GM21423 (cell line): ENCODE data around the gene HCN3.
"Not testable (repeated sequence)": the region's sequence is repeated elsewhere in the genome, so short reads cannot be mapped to it uniquely, and the experiment has no call there.

Experiments used
- ATAC-seq: cut with Tn5 transposase; IDR thresholded peaks from one replicate; pipeline ENCODE4 v1.9.1; 2021; ENCODE audit warnings: mild to moderate bottlenecking, moderate library complexity; ENCODE audit not compliant: unreplicated experiment

HCN3 gene

DNA sequence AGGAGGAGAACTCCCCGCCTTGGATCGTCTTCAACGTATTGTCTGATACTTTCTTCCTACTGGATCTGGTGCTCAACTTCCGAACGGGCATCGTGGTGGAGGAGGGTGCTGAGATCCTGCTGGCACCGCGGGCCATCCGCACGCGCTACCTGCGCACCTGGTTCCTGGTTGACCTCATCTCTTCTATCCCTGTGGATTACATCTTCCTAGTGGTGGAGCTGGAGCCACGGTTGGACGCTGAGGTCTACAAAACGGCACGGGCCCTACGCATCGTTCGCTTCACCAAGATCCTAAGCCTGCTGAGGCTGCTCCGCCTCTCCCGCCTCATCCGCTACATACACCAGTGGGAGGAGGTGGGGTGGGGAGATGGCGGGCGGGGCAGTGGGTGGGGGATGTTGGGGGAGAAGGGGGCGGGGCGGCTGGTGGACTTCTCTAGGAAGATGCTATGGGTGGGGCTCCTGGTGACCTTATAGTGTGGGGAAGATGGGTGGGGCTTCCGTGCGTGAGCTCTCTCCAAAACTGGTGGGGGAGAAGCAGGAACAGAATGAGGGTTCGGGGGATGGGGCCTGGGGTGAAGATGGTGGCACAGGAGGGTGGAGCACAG, 5.3 kb downstream of the HCN3 start:
- ATAC-seq = no peak

DNA sequence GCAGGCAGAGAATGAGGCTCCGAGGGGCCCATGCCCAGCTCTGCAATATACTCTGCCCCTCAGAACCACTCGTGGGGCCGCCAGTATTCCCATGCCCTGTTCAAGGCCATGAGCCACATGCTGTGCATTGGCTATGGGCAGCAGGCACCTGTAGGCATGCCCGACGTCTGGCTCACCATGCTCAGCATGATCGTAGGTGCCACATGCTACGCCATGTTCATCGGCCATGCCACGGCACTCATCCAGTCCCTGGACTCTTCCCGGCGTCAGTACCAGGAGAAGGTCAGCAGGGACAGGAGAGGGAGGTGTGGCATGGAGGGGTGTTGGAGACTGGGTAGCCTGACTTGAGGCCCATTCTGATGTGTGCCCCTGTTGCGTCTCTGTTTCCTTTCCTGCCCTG, 7.2 kb downstream of the HCN3 start:
- ATAC-seq = no peak

DNA sequence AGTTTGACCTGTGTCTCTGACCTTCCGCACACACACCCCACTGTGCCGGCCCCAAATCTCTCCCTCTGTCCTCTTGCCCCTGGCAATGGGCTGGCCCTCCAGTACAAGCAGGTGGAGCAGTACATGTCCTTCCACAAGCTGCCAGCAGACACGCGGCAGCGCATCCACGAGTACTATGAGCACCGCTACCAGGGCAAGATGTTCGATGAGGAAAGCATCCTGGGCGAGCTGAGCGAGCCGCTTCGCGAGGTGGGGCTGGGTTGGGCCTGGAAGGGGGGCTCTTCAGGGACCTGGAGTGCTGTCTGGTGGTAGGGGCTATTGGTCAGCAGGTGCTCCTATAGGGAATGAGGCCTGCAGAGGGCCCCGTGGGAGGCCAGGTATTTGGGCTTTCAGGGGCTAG, 7.8 kb downstream of the HCN3 start:
- ATAC-seq = no peak

DNA sequence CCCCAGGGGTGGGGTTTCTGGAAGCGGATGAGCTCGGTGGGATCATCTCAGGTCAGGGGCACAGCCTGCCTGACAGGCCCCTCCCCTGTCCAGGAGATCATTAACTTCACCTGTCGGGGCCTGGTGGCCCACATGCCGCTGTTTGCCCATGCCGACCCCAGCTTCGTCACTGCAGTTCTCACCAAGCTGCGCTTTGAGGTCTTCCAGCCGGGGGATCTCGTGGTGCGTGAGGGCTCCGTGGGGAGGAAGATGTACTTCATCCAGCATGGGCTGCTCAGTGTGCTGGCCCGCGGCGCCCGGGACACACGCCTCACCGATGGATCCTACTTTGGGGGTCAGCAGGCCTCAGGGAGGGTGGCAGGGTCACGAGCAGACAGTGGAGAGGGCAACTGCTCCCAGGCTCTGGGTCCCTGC, 8.4 kb downstream of the HCN3 start:
- no peak for ATAC-seq

DNA sequence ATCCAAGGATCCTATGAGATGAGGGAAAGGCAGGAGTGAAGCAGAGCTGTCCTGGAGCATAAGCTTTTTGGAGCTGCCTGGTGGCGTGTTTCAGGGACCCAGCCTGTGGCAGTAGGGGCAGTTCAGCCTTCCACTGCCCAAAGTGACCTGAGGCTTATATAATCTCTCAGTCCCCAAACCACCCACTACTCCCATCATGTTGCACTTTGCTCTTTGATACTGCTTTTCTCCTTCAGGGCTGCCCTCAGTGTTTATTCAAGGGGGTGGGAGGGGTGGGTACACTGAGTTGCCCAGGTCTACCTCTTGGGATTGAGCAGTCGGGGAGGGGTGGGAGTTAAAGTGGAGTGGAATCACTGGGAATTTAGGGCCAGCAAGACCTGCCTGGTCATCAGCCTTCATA, 9.3 kb downstream of the HCN3 start:
- no peak for ATAC-seq

DNA sequence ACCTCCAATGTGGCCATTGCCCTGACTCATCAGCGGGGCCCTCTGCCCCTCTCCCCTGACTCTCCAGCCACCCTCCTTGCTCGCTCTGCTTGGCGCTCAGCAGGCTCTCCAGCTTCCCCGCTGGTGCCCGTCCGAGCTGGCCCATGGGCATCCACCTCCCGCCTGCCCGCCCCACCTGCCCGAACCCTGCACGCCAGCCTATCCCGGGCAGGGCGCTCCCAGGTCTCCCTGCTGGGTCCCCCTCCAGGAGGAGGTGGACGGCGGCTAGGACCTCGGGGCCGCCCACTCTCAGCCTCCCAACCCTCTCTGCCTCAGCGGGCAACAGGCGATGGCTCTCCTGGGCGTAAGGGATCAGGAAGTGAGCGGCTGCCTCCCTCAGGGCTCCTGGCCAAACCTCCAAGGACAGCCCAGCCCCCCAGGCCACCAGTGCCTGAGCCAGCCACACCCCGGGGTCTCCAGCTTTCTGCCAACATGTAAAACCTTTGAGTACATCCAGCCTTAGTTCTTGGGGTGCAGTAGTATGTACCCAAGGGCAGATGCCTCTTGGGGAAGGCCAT, 10.8 kb downstream of the HCN3 start:
- ATAC-seq = no peak

DNA sequence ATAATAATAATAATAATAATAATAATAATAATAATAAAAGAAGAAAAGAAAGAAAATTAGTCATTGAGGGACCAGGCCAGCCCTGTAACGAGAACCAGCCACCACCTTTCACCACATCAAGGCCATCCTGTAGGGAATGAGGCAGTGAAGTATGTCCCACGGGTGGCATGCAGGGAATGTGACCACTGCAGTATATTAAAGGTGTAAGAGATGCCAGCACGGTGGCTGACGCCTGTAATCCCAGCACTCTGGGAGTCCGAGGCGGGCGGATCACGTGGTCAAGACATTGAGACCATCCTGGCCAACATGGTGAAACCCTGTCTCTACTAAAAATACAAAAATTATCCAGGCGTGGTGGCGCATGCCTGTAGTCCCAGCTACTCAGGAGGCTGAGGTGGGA, 13.7 kb downstream of the HCN3 start:
- not testable (repeated sequence) for ATAC-seq

DNA sequence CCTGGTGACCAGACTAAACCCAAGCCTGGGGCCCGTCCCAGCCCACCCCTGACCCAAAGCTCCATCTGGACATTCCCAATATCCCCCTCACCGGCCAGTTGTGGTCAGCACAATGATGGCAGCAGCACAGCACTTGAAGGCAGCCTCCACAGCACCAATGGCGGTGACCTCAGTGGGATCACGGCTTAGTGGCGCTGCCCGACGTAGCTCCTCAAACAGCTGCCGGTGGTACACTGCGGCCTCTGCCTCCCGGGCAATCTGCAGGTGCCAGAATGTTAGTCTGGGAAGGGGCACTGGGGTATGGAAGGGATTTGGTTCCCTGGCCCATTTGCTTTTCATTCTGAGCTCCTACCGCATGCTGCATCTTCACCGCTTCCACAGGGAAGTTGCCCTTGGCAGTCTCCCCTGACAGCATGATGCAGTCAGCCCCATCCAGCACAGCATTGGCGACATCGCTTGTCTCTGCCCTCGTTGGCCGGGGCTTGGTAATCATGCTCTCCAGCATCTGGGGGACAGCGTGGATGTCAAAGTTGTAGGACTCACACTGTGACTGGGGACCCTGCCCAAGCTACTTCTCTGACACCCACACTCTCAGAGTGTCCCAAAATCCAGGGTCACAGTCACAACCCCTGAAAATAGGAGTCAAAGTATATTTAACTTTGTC, 16.0 kb downstream of the HCN3 start:
- ATAC-seq = no peak

DNA sequence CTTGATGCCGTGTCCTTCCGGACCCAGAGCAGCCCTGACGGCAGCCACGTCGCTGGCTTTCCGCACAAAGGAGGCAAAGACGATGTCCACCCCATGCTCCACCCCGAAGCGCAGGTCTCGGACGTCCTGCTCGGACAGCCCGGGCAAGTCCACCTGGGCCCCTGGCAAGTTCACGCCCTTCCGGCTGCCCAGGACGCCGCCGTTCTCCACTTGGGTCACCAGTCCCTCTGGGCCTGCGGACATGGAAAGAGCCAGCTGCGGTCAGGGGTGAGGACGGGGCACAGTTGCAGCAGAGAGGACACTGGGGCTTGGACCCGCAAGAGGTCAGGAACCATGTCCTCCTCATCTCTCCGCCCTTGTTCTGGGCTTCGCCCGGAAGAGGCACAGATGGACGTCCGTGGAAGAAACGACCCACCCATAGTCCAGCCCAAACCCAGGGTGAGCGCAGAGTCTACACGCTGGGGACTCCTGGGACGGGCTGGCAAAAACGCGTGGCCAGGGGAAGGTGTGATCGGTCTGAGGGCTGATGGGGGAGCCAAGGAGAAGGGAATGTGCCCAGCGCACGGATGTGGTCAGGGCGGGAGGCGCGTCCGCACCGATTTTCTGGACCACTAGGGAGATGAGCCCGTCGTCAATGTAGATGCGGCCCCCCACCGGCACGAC, 17.4 kb downstream of the HCN3 start:
- no peak for ATAC-seq

DNA sequence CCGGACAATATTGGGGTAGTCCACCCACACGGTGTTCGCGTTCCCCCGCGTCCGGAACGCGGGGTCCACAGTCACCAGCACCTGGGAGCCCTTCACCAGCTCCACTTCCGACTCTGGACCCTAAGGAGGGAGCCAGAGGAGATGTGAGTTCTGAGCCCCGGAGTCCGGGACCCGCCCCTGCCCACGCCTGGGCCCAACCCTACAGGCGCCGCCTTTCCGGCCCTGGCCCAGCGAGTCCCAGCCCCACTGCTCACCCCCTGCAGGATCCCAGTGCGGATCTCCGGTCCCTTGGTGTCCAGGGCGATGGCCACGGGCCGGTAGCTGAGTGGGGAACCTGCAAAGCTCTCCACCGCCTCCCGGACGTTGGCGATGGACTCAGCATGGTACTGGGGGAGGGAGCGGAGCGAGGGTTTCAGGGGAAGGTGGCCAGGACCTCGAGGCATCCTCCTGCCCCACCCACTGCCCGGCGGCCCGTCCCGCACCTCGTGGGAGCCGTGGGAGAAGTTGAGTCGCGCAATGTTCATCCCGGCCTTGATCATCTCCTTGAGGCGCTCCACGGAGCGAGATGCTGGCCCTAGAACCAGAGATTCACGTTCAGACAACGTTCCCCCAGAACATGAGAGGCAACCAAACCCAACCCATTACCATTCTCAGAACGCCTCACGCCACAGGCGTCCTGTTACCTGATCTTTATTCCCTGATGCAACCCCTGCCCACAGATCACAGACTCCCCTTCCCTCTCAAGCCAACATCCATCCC, 18.1 kb downstream of the HCN3 start:
- no peak for ATAC-seq

DNA sequence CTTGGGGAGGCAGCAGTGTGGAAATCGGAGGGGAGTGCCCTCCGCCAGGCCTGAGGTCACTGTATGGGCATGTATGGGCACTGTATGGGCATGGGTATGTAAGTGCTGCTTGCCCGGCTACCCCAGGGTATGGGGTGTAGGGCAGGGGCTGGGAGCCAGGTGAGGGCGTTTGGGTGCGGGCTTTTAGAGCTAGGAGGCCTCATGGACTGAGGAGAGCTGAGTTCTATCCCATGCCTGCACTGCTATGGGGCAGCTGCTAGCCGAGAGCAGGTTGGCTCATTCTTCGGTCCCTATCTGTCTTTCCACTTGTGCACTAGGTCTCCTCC, 18.6 kb downstream of the HCN3 start:
- ATAC-seq = no peak

DNA sequence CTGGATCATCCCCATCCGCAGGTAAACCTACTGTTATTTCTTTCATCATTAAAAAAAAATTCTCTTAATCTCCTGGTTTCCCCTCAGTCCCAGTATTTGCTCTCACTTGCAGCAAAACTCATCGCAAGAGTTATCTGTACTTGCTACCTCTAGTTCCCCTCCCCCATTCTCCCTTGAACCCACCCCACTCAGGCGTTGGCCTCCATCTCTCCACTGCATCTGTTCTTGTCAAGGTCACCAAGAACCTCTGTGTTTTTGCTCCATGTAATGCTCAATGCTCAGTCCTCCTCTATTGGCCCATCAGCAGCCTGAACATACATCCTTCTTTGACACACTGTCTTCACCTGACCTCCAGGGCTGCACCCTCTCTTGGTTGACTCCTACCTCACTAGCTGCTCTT, 19.4 kb downstream of the HCN3 start:
- no peak for ATAC-seq

DNA sequence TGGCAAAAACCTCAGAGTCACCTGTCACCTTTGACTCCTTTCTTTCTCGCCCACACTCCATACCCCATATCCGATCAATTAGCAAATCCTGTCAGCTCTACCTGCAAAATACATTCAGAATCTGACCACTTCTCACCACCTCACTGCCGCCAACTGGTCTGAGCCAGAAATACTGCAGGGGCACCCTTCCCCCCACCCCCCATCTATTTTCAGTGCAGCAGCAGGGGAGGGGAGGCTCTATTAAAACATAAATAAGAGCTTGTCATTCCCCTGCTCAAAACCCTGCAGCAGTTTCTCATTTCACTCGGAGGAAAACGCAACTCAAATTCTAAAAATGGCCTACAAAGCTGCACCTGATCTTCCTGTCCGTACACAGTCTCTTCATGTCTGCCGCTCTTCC, 20.1 kb downstream of the HCN3 start:
- no peak for ATAC-seq

DNA sequence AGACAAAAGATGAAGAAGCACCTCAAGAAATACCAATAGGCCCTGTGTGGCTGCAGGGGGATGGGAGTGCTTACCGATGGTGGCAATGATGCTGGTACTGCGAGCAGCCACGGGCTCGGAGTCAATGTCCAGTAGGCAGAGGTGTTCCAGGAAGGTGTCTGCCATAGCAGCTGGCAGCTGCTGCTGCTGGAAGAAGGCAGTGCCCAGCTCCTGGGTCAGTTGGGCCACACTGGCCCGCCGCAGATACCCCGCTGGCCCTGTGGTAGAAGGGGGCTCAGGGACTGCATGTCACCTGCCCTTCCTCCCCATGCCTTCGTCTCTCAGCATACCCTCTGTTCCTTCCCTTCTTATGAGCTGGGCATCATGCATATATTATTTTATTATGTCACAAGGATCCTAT, 22.8 kb downstream of the HCN3 start:
- ATAC-seq = no peak

DNA sequence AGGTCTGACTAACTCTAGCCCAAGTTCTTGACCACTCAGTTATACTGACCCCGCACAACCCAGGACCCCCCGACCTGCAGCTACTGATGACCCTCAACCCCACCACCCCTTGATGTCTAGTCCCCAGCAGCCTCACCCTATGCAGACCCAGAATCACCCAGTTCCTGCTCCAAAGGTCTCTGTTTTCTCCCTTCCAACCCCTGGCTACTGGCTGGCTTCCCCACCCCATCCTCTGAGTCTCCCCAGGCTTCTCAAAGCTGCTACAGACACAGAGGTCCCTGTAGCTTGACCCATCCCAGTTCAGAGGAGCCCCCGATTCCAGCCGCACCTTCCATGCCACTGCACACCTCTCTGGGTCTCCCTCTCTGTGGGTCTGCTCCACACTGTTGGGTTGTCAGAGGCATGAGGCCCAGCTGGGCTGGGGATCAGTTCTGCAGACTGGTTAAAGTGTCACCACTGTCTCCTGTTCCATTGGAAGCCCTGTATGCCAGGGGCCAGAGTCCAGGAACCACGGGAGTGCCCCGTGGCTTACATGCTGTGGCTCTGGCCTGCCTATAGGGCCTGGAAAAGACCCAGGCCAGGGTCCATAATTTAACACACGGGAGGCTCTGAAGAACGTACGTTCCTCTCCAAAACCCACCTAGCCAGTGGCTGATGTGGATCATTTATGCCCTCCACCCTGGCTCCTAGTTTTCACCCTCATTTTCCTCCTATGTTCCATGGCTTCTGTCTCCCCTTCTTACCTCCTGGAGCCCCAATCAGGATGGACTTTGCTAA, 23.5 kb downstream of the HCN3 start:
- ATAC-seq = no peak

DNA sequence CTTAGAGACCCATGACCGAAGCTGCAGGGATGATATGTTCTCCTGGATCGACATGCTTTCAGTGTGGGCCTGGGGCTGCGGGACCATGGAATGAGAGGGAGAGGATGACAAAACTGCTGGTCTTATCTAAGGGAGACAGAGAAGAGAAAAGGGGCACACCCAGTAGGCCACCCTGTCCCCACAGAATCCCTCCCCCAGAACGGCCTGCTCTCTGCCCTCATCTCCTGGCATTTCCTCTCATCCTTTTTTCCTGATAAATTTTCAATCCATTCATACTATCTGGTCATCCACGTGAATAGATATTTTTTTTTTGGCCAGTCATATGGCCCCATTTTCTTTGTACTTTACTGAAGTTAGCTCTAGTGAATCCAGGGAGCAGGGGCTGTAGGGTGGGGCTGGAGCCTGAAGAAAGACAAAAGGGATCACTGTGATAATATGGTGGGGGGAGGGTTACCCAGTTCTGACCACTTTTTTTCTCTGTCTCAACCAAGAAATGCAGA, 24.1 kb downstream of the HCN3 start, which contains the start of gene PKLR:
TSS of gene PKLR (minus strand) at position 97 of the 500 bp plus-strand sequence. CDS start at position 54, 43 bp downstream.
- no peak for ATAC-seq

DNA sequence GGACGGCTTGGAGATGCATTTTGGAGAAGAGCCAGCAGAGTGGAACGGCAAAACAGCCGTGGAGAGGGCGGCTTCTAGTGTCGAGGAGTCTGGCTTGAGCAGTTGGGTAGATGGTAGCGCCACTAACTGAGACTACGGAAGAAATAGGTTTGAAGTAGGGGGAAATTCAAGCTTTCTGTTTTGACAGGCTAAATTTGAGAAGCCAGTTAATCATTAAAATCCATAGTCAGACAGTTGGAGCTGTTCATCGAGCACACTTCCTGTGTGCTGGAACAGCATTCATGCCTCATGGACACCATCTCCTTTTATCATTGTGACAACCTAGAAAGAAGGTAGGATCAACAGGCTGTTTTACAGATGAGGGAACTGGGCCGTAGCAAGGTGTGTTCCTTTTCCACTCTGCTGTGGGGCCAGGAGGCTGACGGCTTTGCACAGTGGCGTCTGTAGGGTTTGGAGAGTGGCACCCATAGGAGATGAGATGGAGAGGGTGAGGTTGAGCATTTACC, 27.3 kb downstream of the HCN3 start:
- no peak for ATAC-seq

DNA sequence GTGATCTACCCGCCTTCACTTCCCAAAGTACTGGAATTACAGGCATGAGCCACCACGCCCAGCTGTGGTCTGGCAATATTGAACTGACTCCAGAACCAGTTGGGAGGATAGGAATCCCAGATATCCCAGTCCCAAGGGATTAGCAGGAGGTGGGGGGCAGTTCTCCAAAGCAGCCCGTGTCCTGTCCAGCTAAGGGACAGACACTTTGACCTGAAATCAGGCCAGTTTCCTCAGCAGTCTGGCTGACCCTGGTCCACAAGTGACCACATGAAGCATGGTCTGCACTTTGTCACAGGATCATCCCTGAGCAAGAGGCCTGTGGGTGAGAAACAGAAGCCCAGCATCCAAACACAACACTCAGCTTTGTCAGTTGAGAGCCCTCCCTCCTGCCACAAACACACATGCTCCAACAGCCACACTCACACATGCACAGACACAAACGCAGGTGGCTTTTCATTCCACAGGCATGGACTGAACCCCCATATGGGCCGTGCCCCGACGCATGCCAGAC, 28.7 kb downstream of the HCN3 start:
- ATAC-seq = no peak

DNA sequence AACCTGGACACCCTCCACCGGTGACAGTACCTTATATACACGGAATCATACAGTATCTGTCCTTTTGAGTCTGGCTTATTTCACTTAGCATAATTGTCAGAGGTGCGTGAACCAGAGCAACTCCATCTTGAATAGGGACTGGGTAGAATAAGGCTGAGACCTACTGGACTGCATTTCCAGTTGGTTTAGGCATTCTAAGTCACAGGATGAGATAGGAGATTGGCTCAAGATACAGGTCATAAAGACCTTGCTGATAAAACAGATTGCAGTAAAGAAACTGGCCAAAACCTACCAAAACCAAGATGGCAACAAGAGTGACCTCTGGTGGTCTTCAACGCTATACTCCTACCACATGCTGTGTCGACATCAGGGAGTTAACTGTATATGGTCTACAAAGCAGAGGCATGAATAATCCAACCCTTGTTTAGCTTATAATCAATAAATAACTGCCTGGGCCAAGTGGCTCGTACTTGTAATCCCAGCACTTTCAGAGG, 30.0 kb downstream of the HCN3 start:
- ATAC-seq = no peak
